ENCODE measurements around the gene PCSK5.
"Not testable (repeated sequence)": the region's sequence is repeated elsewhere in the genome, so short reads cannot be mapped to it uniquely, and the experiment has no call there.

Gene PCSK5

GRCh38 chr9:76289042-76289441, 398.6 kb downstream of the PCSK5 start:
- no peak for DNase-seq

- no peak for DNase-seq
These were observed 399.2 kb downstream of the PCSK5 start for GRCh38 chr9:76289703-76290102.

GRCh38 chr9:76290555-76290954, 400.1 kb downstream of the PCSK5 start:
- DNase-seq = no peak

- no peak for DNase-seq
These were observed 401.8 kb downstream of the PCSK5 start for GRCh38 chr9:76292246-76292645.

GRCh38 chr9:76292658-76293057, 402.2 kb downstream of the PCSK5 start:
- DNase-seq = no peak

GRCh38 chr9:76294301-76294700, 403.8 kb downstream of the PCSK5 start:
- no peak for DNase-seq

- no peak for DNase-seq
These were observed 406.3 kb downstream of the PCSK5 start for GRCh38 chr9:76296561-76297310.

GRCh38 chr9:76297721-76298239, 407.3 kb downstream of the PCSK5 start:
- no peak for DNase-seq

GRCh38 chr9:76298521-76299144, 408.2 kb downstream of the PCSK5 start:
- no peak for DNase-seq

- DNase-seq = no peak
These were observed 412.1 kb downstream of the PCSK5 start for GRCh38 chr9:76302543-76302942.

GRCh38 chr9:76302947-76303550, 412.6 kb downstream of the PCSK5 start:
- no peak for DNase-seq

GRCh38 chr9:76307047-76307446, 416.6 kb downstream of the PCSK5 start:
- not testable (repeated sequence) for DNase-seq

GRCh38 chr9:76310577-76310976, 420.1 kb downstream of the PCSK5 start:
- no peak for DNase-seq

GRCh38 chr9:76310991-76311390, 420.5 kb downstream of the PCSK5 start:
- no peak for DNase-seq

- no peak for DNase-seq
These were observed 421.1 kb downstream of the PCSK5 start for GRCh38 chr9:76311537-76311936.

- no peak for DNase-seq
These were observed 423.3 kb downstream of the PCSK5 start for GRCh38 chr9:76313771-76314170.

- DNase-seq = no peak
These were observed 423.8 kb downstream of the PCSK5 start for GRCh38 chr9:76314321-76314720.

- no peak for DNase-seq
These were observed 425.6 kb downstream of the PCSK5 start for GRCh38 chr9:76316069-76316468.

- DNase-seq = not testable (repeated sequence)
These were observed 429.0 kb downstream of the PCSK5 start for GRCh38 chr9:76319466-76319865.

GRCh38 chr9:76321195-76321828, 430.8 kb downstream of the PCSK5 start:
- DNase-seq = no peak

GRCh38 chr9:76322810-76323209, 432.3 kb downstream of the PCSK5 start:
- DNase-seq = no peak

- no peak for DNase-seq
These were observed 433.0 kb downstream of the PCSK5 start for GRCh38 chr9:76323490-76323889.

GRCh38 chr9:76324030-76324429, 433.6 kb downstream of the PCSK5 start:
- DNase-seq = not testable (repeated sequence)

Measured in activated effector memory CD4-positive, alpha-beta T cell treated with anti-CD3 and anti-CD28 coated beads, Interleukin-2, amount 50 U/mL, for 16 hours (primary cell).